ENCODE measurements around the gene MARCOL. TPM values are rescaled to one million over a fixed set of nuclear protein-coding genes. Genes with fewer than 3 reads are reported as not detected.
A peak's percentile ranks its signal among the peaks of the same experiment; 100 is the strongest.
"Not testable (repeated sequence)": the region's sequence is repeated elsewhere in the genome, so short reads cannot be mapped to it uniquely, and the experiment has no call there.

The MARCOL gene
- total RNA-seq, 2 donors from 2014 or later = not detected

DNA sequence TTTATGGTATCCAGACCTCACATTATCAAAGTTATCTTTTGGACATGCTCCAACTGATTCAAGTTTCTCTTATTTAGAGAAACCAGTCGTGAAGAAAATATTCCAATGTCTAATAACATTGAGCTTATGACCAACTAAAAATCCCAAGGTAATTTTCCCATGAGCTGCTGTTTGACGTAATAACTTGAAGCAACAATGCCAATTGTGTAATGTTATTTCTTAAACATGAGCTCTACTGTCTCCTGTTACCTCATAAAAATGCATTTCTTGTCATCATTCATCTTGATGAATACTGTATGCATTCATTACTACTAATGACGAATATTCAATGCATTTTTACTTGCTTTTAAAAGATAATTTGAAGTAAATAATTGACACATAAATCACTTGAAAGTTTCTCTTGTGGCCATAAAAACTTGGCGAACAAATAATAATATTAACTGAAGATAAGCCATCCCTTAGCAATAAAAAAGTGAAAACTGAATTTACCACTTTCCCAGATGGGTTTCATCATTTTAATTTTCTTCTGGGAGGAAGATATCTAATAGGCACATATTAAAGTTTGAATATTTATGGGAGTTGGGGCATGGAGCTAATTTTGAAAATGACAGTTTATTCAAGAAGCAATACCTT lies 424 bp upstream of the MARCOL start:
- ATAC-seq = no peak

DNA sequence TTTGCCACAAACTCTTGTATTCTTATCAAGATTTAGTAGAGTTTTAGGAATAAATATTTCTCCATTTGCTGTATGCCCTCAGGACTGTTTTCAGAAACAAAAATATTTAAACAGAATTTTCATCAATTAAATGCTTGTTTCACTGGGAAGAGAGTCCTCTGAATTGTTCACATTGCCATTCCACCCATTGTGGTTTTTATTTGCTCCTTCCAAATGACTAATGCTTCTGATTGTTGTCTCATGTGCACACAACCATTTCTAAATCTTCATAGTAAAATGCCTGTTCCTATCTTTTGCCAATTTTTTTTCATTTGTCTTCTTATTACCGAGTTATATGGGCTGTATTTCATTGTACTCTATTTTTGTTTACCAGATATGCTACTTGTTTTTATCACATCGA lies 10.6 kb downstream of the MARCOL start:
- Mint-ChIP-seq H3K9me3 (no peaks in the 10 kb centered on the region), H3K27ac (no peak overlapping the region), H3K36me3 (no peaks in the 10 kb centered on the region)
- ATAC-seq (no peak), DNase-seq (ENCODE audit: low spot score in 2 of 2) (no peak)

More for the DNA sequence above, 424 bp upstream of the MARCOL start:
- DNase-seq (ENCODE audit: low spot score in 2 of 2) = no peak
- Mint-ChIP-seq H3K36me3 (no peaks in the 10 kb centered on the region), H3K27ac (no peak overlapping the region), H3K9me3 (no peaks in the 10 kb centered on the region)

DNA sequence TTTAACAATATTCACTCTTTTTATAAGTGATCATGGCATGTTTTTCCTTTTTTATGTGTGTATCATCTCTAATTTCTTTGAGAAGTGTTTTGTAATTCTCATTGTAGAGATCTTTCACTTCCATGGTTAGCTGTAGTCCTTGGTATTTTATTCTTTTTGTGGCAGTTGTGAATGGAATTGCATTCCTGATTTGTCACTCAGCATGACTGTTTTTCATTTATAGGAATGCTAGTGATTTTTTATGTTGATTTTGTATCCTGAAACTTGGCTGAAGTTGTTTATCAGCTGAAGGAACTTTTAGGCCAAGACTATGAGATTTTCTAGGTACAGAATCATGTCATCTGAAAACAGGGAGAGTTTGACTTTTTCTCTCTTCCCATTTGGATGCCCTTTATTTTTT lies 17.1 kb downstream of the MARCOL start:
- ATAC-seq (no peak), DNase-seq (ENCODE audit: low spot score in 2 of 2) (no peak)
- peaks cover 7 to 26% of the 10 kb centered on the region in 2 donors for H3K36me3 Mint-ChIP-seq
- H3K27ac Mint-ChIP-seq = no peak overlapping the region
- H3K9me3 Mint-ChIP-seq = peaks cover 19 to 23% of the 10 kb centered on the region in 2 donors

DNA sequence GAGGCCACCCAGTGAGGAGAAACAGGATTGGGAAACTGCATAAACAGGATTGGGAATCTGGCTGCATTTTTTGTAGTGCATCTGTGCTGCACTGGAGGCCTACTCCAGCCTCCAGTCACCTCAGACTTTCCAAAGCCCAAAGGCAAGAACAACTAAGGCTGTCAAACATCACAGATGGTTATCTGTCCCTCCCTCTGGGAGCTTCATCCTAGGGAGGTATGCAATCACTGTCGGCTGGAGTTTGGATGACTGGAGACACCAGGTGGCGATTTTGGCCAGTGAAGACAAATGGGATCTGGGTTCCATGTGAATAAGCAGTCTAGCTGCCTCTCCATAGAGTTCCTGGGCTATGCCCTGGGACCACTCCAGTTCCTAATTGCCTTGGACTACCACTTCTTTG lies 21.0 kb downstream of the MARCOL start:
- DNase-seq (ENCODE audit: low spot score in 2 of 2) = no peak
- Mint-ChIP-seq H3K9me3 (peaks cover 24 to 27% of the 10 kb centered on the region in 2 donors), H3K27ac (no peak overlapping the region), H3K36me3 (peaks cover 7 to 26% of the 10 kb centered on the region in 2 donors)
- no peak for ATAC-seq

DNA sequence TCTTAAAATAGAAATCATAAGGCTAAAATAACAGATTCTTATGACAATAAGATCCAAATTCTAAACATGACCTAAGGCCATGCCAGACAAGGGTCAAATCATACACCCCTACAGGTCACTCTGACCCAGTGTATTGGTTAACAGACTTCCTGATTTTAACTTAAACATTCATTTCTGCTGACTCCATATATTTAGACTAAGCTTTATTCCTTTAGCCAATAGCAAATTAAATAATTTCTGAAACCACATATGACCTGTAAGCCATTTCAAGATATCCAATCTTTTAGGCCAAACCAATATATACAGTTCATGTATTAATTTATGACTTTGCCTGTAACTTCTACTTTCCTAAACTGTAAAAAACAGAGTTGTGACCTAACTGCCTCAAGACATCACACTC lies 22.9 kb downstream of the MARCOL start:
- Mint-ChIP-seq H3K9me3 (peaks cover 27 to 31% of the 10 kb centered on the region in 2 donors), H3K27ac (no peak overlapping the region), H3K36me3 (peaks cover 7 to 24% of the 10 kb centered on the region in 2 donors)
- DNase-seq (ENCODE audit: low spot score in 2 of 2) (no peak), ATAC-seq (no peak)

DNA sequence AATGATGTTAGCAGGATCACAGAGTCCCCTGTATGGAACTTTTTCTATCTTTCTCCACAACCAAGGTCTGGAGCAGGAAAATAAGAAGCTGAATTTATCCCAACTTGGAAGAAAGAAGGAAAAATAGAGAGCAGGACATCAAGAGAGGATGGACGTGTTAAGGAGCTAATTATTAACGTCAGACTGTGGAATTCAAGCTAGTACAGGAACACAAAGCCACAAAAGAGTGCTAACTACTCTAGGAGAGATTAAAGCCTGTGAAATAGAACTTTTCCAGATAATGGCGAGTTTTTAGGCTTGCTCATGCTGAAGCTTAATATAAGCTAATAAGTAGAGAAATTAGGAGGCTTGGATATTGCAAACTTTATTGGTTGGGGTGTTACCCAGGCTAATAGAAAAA lies 29.6 kb downstream of the MARCOL start:
- DNase-seq (ENCODE audit: low spot score in 2 of 2) (no peak), ATAC-seq (no peak)
- H3K36me3 Mint-ChIP-seq = no peaks in the 10 kb centered on the region
- peaks cover 4 to 7% of the 10 kb centered on the region in 2 donors for H3K9me3 Mint-ChIP-seq
- no peak overlapping the region for H3K27ac Mint-ChIP-seq

DNA sequence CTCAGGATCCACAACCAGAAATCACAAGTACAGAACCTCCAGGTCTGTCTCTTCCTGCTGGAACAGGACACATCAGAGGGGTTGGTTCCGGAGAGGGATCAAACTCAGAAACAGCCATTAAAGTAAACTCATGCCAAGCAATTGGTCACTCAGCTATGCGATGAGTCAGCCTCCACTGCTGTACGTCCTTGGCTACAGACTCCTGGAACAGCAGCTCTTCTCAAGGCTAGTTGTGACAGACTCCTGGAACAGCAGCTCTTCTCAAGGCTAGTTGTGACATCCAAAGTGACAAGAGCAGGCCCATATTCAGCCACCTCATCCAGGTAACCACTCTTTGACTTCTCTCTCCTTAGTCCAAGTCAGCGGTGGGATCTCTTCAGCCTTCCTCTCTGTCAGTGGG lies 30.2 kb downstream of the MARCOL start, which contains the start of gene SPINK13:
Gene SPINK13 (plus strand): TSS at position 229 of the 400 bp plus-strand sequence. CDS start 1,279 bp downstream, outside the sequence.
- ATAC-seq (no peak), DNase-seq (ENCODE audit: low spot score in 2 of 2) (no peak)
- H3K9me3 Mint-ChIP-seq = peaks cover 3 to 7% of the 10 kb centered on the region in 2 donors
- H3K27ac Mint-ChIP-seq = no peak within 1 kb of the TSS
- no peaks in the 10 kb centered on the region for H3K36me3 Mint-ChIP-seq

DNA sequence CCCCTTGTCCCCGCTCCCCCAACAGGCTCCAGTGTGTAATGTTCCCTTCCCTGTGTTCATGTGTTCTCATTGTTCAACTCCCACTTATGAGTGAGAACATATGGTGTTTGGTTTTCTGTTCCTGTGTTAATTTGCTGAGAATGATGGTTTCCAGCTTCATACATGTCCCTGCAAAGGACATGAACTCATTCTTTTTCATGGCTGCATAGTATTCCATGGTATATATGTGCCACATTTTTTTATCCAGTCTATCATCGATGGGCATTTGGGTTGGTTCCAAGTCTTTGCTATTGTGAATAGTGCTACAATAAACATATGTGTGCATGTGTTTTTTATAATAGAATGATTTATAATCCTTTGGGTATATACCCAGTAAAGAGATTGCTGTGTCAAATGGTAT lies 36.8 kb downstream of the MARCOL start:
- not testable (repeated sequence) for ATAC-seq; H3K27ac Mint-ChIP-seq; DNase-seq (ENCODE audit: low spot score in 2 of 2)
- Mint-ChIP-seq H3K36me3 (peaks cover 13 to 41% of the 10 kb centered on the region in 2 donors), H3K9me3 (peaks cover 26% of the 10 kb centered on the region in 2 donors)

DNA sequence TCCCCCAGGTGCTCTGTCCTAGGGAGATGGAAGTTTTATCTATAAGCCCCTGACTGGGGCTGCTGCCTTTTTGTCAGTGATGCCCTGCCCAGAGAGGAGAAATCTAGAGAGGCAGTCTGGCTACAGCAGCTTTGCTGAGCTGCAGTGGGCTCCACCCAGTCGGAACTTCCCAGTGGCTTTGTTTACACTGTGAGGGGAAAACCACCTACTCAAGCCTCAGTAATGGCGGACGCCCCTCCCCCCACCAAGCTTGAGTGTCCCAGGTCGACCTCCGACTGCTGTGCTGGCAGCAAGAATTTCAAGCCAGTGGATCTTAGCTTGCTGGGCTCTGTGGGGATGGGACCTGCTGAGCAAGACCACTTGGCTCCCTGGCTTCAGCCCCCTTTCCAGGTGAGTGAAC lies 42.6 kb downstream of the MARCOL start:
- H3K27ac Mint-ChIP-seq; DNase-seq (ENCODE audit: low spot score in 2 of 2); ATAC-seq: not testable (repeated sequence)
- peaks cover 17 to 56% of the 10 kb centered on the region in 2 donors for H3K36me3 Mint-ChIP-seq
- peaks cover 30% of the 10 kb centered on the region in 2 donors for H3K9me3 Mint-ChIP-seq

DNA sequence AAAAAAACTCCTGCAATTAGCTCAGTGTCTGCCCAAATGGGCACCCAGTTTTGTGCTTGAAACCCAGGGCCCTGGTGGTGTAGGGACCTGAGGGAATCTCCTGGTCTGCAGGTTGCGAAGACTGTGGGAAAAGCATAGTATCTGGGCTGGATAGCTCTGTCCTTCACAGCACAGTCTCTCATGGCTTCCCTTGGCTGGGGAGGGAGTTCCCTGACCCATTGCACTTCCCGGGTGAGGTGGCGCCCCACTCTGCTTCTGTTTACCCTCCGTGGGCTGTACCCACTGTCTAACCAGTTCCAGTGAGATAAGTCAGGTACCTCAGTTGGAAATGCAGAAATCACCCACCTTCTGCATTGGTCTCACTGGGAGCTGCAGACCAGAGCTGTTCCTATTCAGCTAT lies 43.0 kb downstream of the MARCOL start:
- not testable (repeated sequence) for ATAC-seq; DNase-seq (ENCODE audit: low spot score in 2 of 2); H3K27ac Mint-ChIP-seq
- Mint-ChIP-seq H3K36me3 (peaks cover 17 to 52% of the 10 kb centered on the region in 2 donors), H3K9me3 (peaks cover 30% of the 10 kb centered on the region in 2 donors)

DNA sequence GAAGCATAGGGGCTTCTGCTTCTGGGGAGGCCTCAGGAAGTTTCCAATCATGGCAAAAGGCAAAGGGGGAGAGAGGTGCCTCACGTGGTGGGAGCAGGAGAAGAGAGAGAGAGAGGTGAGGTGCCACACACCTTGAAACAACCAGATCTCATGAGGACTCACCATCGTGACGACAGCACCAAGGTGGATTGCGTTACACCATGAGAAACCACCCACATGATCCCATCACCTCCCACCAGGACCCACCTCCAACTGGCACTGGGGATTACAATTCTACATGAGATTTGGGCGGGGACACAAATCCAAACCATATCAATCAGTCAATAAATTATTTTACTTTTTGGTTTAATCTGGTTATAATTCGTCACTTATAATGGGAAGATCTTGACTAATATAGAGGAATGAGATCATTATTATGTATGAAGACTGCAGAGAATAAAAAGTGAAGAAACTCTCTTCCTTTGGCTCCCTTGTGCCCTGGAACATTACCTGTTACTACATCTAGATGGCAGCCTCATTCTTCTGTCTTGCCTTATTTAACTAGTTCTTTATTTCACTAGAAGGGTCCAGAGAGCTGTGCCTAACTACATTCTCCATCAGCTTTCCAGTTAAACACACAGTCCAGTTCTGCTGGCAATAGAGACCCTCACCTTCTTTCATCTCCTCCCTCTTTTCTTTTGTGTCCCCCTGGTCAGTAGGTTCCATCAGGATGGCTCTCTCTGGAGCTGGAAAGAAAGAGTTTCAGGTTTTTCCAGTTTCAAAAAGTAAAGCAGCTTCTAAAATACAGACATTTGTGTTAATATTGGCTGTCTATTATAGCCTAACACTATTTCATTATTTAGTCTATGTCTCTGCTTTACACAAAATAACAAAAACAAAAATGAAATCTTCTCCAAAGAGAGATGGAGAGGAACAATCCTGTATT lies 52.2 kb downstream of the MARCOL start:
- ATAC-seq (peak in 1 of 2 donors; percentile 46), DNase-seq (ENCODE audit: low spot score in 2 of 2) (no peak)
- no peak overlapping the region for H3K27ac Mint-ChIP-seq
- no peaks in the 10 kb centered on the region for H3K36me3 Mint-ChIP-seq
- H3K9me3 Mint-ChIP-seq = no peaks in the 10 kb centered on the region

Other genes starting within 250 kb of the MARCOL start
- gene SPINK5, start 174.5 kb upstream of the MARCOL start, total RNA-seq = not detected
- gene SPINK14, start 70.0 kb upstream of the MARCOL start, total RNA-seq = not detected
- gene SPINK6, start 35.5 kb upstream of the MARCOL start, total RNA-seq = not detected
- gene SPINK13, start 30.3 kb downstream of the MARCOL start, total RNA-seq = not detected
- not detected for gene SPINK7, start 73.9 kb downstream of the MARCOL start, total RNA-seq
- gene SPINK9, start 97.0 kb downstream of the MARCOL start, total RNA-seq = not detected
- gene FBXO38, start 145.4 kb downstream of the MARCOL start, total RNA-seq = 10 to 100 TPM; 48.7 to 60.3 TPM

Measured in activated naive CD4-positive, alpha-beta T cell treated with anti-CD3 and anti-CD28 coated beads, Interleukin-2, amount 50 U/mL, for 72 hours (primary cell).